Neural cell (in vitro differentiated cells): ENCODE results near the gene AGT. TPM values are rescaled to one million over a fixed set of nuclear protein-coding genes. Genes with fewer than 3 reads are reported as not detected.

Experiments used
- H2AFZ ChIP-seq: fragments of 200-600, 300-800 bp; sonication (generic), shearing (Covaris generic); 2 replicates; pipeline ENCODE4 v1.6.0; 2014; ENCODE audit warnings: low read depth, mild to moderate bottlenecking, antibody characterized with exemption, low read length, moderate library complexity
- H3F3A ChIP-seq: fragments of 200-600 bp; shearing (Covaris generic); 2 replicates; pipeline ENCODE4 v1.6.1; 2016; ENCODE audit warnings: mild to moderate bottlenecking, moderate library complexity, mixed read lengths, antibody characterized with exemption, low read length; ENCODE audit not compliant: insufficient read depth, poor library complexity, severe bottlenecking
- H3K27ac ChIP-seq: fragments of 200-600, 300-800 bp; sonication (generic), shearing (Covaris generic); 2 replicates; pipeline ENCODE4 v1.5.1; 2014; ENCODE audit warnings: mild to moderate bottlenecking, low read length, moderate library complexity
- H3K27me3 ChIP-seq: fragments of 300-800, 200-600 bp; sonication (generic), shearing (Covaris generic); 2 replicates; pipeline ENCODE4 v1.6.0; 2014; ENCODE audit warnings: mild to moderate bottlenecking, low read depth, low read length, moderate library complexity; ENCODE audit not compliant: insufficient read depth
- H3K36me3 ChIP-seq: fragments of 300-800, 200-600 bp; sonication (generic), shearing (Covaris generic); 2 replicates; pipeline ENCODE4 v1.5.1; 2014; ENCODE audit warnings: mild to moderate bottlenecking, antibody characterized with exemption, low read length, moderate library complexity; ENCODE audit not compliant: insufficient read depth
- H3K4me2 ChIP-seq: fragments of 300-800, 200-600 bp; sonication (generic), shearing (Covaris generic); 2 replicates; pipeline ENCODE4 v1.6.0; 2014; ENCODE audit warnings: mild to moderate bottlenecking, low read length
- H3K4me3 ChIP-seq: fragments of 300-800, 200-600 bp; sonication (generic), shearing (Covaris generic); 2 replicates; pipeline ENCODE4 v1.5.1; 2014; ENCODE audit warnings: mild to moderate bottlenecking, low read length, moderate library complexity
- H3K79me2 ChIP-seq: fragments of 200-600 bp; shearing (Covaris generic); replicated peaks from 2 replicates; pipeline ENCODE4 v1.6.0; 2014; ENCODE audit warnings: mild to moderate bottlenecking, low read length, moderate library complexity; ENCODE audit not compliant: insufficient read depth
- H3K9ac ChIP-seq: fragments of 300-800, 200-600 bp; sonication (generic), shearing (Covaris generic); 2 replicates; pipeline ENCODE4 v1.6.1; 2016; ENCODE audit warnings: mild to moderate bottlenecking, low read length, mixed read lengths
- H3K9me2 ChIP-seq: fragments of 200-600 bp; shearing (Covaris generic); 2 replicates; pipeline ENCODE4 v1.6.1; 2016; ENCODE audit warnings: mild to moderate bottlenecking, low read length, mixed read lengths; ENCODE audit not compliant: insufficient read depth
- H3K9me3 ChIP-seq: fragments of 200-600, 300-800 bp; sonication (generic), shearing (Covaris generic); 2 replicates; pipeline ENCODE4 v1.6.1; 2016; ENCODE audit warnings: mild to moderate bottlenecking, mixed run types, low read length, moderate library complexity, mixed read lengths
- H4K20me1 ChIP-seq: fragments of 200-600 bp; shearing (Covaris generic); 2 replicates; pipeline ENCODE4 v1.6.1; 2016; ENCODE audit warnings: mild to moderate bottlenecking, mixed run types; ENCODE audit not compliant: insufficient read depth
- EP300 ChIP-seq: fragments of 450-650 bp; conservative IDR thresholded peaks from 2 replicates; pipeline ENCODE4 v1.6.1; 2014; ENCODE audit warnings: antibody characterized with exemption, mild to moderate bottlenecking, moderate library complexity; ENCODE audit not compliant: poor library complexity, severe bottlenecking
- EZH2 ChIP-seq: fragments of 200-600, 300-800 bp; shearing (Covaris generic), sonication (generic); IDR thresholded peaks from 2 replicates; pipeline ENCODE4 v1.6.1; 2014; ENCODE audit warnings: antibody characterized with exemption, low read length, borderline replicate concordance, mild to moderate bottlenecking; ENCODE audit not compliant: insufficient read depth, poor library complexity, severe bottlenecking
- MXI1 ChIP-seq: fragments of 450-650 bp; conservative IDR thresholded peaks from 2 replicates; pipeline ENCODE4 v1.6.1; 2014; ENCODE audit warnings: antibody characterized with exemption, mild to moderate bottlenecking; ENCODE audit not compliant: poor library complexity, severe bottlenecking
- POLR2AphosphoS5 ChIP-seq: IDR thresholded peaks from 2 replicates; pipeline ENCODE4 v1.6.1; 2012
- RAD21 ChIP-seq: fragments of 450-650 bp; conservative IDR thresholded peaks from 2 replicates; pipeline ENCODE4 v1.6.1; 2014; ENCODE audit warnings: antibody characterized with exemption, mild to moderate bottlenecking, moderate library complexity
- SMC3 ChIP-seq: fragments of 450-650 bp; conservative IDR thresholded peaks from 2 replicates; pipeline ENCODE4 v1.6.1; 2014; ENCODE audit warnings: antibody characterized with exemption, mild to moderate bottlenecking, moderate library complexity; ENCODE audit not compliant: poor library complexity
- TAF1 ChIP-seq: IDR thresholded peaks from 2 replicates; pipeline ENCODE4 v1.6.1; 2012; ENCODE audit warnings: low read depth
- polyA plus RNA-seq: library from polyadenylated mRNA; depleted of rRNA; stranded (reverse); fragments of >200 nt; gene quantifications from 2 replicates; pipeline ENCODE4 v1.2.3, GENCODE V29; 2014
- TF ChIP-seq, protein P1 (sequence below): fragments of 450-650 bp; IDR thresholded peaks from 2 replicates; pipeline ENCODE4 v1.5.1; 2014; ENCODE audit warnings: antibody characterized with exemption, mild to moderate bottlenecking, moderate library complexity; ENCODE audit not compliant: poor library complexity, severe bottlenecking
- TF ChIP-seq, protein P2 (sequence below): IDR thresholded peaks from 2 replicates; pipeline ENCODE4 v1.6.1; 2012; ENCODE audit warnings: borderline replicate concordance

The AGT gene
- polyA plus RNA-seq, 1 donor from 2014 or later = not detected

GRCh38 chr1:230735447-230735846, 21.5 kb upstream of the AGT start:
- Histone ChIP-seq H3K9ac (no peak overlapping the region), H3K27ac (no peak overlapping the region), H3K27me3 (no peaks in the 10 kb centered on the region), H4K20me1 (no peaks in the 10 kb centered on the region), H3K9me3 (no peaks in the 10 kb centered on the region), H3K36me3 (no peaks in the 10 kb centered on the region), H3F3A (no peaks in the 10 kb centered on the region), H3K9me2 (no peaks in the 10 kb centered on the region), H3K4me2 (no peak overlapping the region), H3K4me3 (no peak overlapping the region), H3K79me2 (no peaks in the 10 kb centered on the region), H2AFZ (no peak overlapping the region)
- TF ChIP-seq, protein P1, sequence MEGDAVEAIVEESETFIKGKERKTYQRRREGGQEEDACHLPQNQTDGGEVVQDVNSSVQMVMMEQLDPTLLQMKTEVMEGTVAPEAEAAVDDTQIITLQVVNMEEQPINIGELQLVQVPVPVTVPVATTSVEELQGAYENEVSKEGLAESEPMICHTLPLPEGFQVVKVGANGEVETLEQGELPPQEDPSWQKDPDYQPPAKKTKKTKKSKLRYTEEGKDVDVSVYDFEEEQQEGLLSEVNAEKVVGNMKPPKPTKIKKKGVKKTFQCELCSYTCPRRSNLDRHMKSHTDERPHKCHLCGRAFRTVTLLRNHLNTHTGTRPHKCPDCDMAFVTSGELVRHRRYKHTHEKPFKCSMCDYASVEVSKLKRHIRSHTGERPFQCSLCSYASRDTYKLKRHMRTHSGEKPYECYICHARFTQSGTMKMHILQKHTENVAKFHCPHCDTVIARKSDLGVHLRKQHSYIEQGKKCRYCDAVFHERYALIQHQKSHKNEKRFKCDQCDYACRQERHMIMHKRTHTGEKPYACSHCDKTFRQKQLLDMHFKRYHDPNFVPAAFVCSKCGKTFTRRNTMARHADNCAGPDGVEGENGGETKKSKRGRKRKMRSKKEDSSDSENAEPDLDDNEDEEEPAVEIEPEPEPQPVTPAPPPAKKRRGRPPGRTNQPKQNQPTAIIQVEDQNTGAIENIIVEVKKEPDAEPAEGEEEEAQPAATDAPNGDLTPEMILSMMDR = no peak
- no peak for TF ChIP-seq SMC3
- no peak for TF ChIP-seq RAD21
- TF ChIP-seq EP300 = no peak
- no peak for TF ChIP-seq MXI1
- TF ChIP-seq EZH2 = no peak
- no peak for TF ChIP-seq POLR2AphosphoS5

GRCh38 chr1:230730977-230731376, 17.1 kb upstream of the AGT start:
- TF ChIP-seq MXI1 (no peak), POLR2AphosphoS5 (no peak), TAF1 (no peak), EP300 (no peak), SMC3 (no peak), RAD21 (no peak), EZH2 (no peak)
- TF ChIP-seq, protein P1 = no peak
- TF ChIP-seq, protein P2, sequence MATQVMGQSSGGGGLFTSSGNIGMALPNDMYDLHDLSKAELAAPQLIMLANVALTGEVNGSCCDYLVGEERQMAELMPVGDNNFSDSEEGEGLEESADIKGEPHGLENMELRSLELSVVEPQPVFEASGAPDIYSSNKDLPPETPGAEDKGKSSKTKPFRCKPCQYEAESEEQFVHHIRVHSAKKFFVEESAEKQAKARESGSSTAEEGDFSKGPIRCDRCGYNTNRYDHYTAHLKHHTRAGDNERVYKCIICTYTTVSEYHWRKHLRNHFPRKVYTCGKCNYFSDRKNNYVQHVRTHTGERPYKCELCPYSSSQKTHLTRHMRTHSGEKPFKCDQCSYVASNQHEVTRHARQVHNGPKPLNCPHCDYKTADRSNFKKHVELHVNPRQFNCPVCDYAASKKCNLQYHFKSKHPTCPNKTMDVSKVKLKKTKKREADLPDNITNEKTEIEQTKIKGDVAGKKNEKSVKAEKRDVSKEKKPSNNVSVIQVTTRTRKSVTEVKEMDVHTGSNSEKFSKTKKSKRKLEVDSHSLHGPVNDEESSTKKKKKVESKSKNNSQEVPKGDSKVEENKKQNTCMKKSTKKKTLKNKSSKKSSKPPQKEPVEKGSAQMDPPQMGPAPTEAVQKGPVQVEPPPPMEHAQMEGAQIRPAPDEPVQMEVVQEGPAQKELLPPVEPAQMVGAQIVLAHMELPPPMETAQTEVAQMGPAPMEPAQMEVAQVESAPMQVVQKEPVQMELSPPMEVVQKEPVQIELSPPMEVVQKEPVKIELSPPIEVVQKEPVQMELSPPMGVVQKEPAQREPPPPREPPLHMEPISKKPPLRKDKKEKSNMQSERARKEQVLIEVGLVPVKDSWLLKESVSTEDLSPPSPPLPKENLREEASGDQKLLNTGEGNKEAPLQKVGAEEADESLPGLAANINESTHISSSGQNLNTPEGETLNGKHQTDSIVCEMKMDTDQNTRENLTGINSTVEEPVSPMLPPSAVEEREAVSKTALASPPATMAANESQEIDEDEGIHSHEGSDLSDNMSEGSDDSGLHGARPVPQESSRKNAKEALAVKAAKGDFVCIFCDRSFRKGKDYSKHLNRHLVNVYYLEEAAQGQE = no peak
- Histone ChIP-seq H3K27me3 (no peaks in the 10 kb centered on the region), H3K79me2 (no peaks in the 10 kb centered on the region), H3K9me3 (no peaks in the 10 kb centered on the region), H3F3A (no peaks in the 10 kb centered on the region), H3K36me3 (no peaks in the 10 kb centered on the region), H3K9ac (no peak overlapping the region), H2AFZ (no peak overlapping the region), H3K4me2 (no peak overlapping the region), H3K9me2 (no peaks in the 10 kb centered on the region), H4K20me1 (no peaks in the 10 kb centered on the region), H3K4me3 (no peak overlapping the region), H3K27ac (no peak overlapping the region)
